ENCODE results near the gene PIGZ.

The PIGZ gene

GRCh38 chr3:196991581-196992460 is 23.2 kb upstream of the PIGZ start:
- Histone ChIP-seq H3K27ac (ENCODE audit: low read length) (no peak overlapping the region), H2AFZ (ENCODE audit: low read depth, low read length) (no peak overlapping the region), H3K27me3 (ENCODE audit: low read depth, low read length) (no peaks in the 10 kb centered on the region), H3K36me3 (replicated peaks; ENCODE audit: low read depth, low read length) (no peaks in the 10 kb centered on the region), H3K79me2 (ENCODE audit: low read length) (no peaks in the 10 kb centered on the region), H3K4me3 (ENCODE audit: low read length) (no peak overlapping the region), H3K9me3 (ENCODE audit: insufficient read depth, low read length) (no peaks in the 10 kb centered on the region), H3K9ac (ENCODE audit: low read length) (no peak overlapping the region), H4K20me1 (ENCODE audit: insufficient read depth, low read length) (no peaks in the 10 kb centered on the region), H3K4me2 (ENCODE audit: low read length) (no peak overlapping the region), H3K4me1 (ENCODE audit: low read length) (peaks cover 5% of the 10 kb centered on the region; the same call in 1 of the 2 replicates)
- no peak for TF ChIP-seq CTCF (IDR thresholded peaks at IDR 0.05; ENCODE audit: low read depth, low read length)
- TF ChIP-seq EZH2phosphoT487 (IDR thresholded peaks at IDR 0.05; ENCODE audit: low read depth): no peak

GRCh38 chr3:196990601-196991007 is 22.0 kb upstream of the PIGZ start:
- H3K36me3 ChIP-seq (replicated peaks; ENCODE audit: low read depth, low read length): no peaks in the 10 kb centered on the region
- H3K79me2 ChIP-seq (ENCODE audit: low read length): no peaks in the 10 kb centered on the region
- H3K4me3 ChIP-seq (ENCODE audit: low read length): no peak overlapping the region
- H3K9me3 ChIP-seq (ENCODE audit: insufficient read depth, low read length): no peaks in the 10 kb centered on the region
- H3K27ac ChIP-seq (ENCODE audit: low read length): no peak overlapping the region
- no peak overlapping the region for H3K4me2 ChIP-seq (ENCODE audit: low read length)
- H2AFZ ChIP-seq (ENCODE audit: low read depth, low read length): no peak overlapping the region
- H3K27me3 ChIP-seq (ENCODE audit: low read depth, low read length): no peaks in the 10 kb centered on the region
- no peak overlapping the region for H3K9ac ChIP-seq (ENCODE audit: low read length)
- peaks cover 5% of the 10 kb centered on the region; the same call in 1 of the 2 replicates for H3K4me1 ChIP-seq (ENCODE audit: low read length)
- H4K20me1 ChIP-seq (ENCODE audit: insufficient read depth, low read length): no peaks in the 10 kb centered on the region
- no peak for TF ChIP-seq CTCF (IDR thresholded peaks at IDR 0.05; ENCODE audit: low read depth, low read length)
- TF ChIP-seq EZH2phosphoT487 (IDR thresholded peaks at IDR 0.05; ENCODE audit: low read depth): no peak

GRCh38 chr3:196989721-196990262 is 21.2 kb upstream of the PIGZ start:
- no peaks in the 10 kb centered on the region for H3K36me3 ChIP-seq (replicated peaks; ENCODE audit: low read depth, low read length)
- no peak for TF ChIP-seq EZH2phosphoT487 (IDR thresholded peaks at IDR 0.05; ENCODE audit: low read depth)
- TF ChIP-seq CTCF (IDR thresholded peaks at IDR 0.05; ENCODE audit: low read depth, low read length): no peak
- H3K9me3 ChIP-seq (ENCODE audit: insufficient read depth, low read length): no peaks in the 10 kb centered on the region
- no peaks in the 10 kb centered on the region for H3K27me3 ChIP-seq (ENCODE audit: low read depth, low read length)
- H3K27ac ChIP-seq (ENCODE audit: low read length): no peak overlapping the region
- peaks cover 5% of the 10 kb centered on the region; the same call in 1 of the 2 replicates for H3K4me1 ChIP-seq (ENCODE audit: low read length)
- no peaks in the 10 kb centered on the region for H3K79me2 ChIP-seq (ENCODE audit: low read length)
- H4K20me1 ChIP-seq (ENCODE audit: insufficient read depth, low read length): no peaks in the 10 kb centered on the region
- H3K9ac ChIP-seq (ENCODE audit: low read length): no peak overlapping the region
- no peak overlapping the region for H3K4me3 ChIP-seq (ENCODE audit: low read length)
- H3K4me2 ChIP-seq (ENCODE audit: low read length): no peak overlapping the region
- H2AFZ ChIP-seq (ENCODE audit: low read depth, low read length): no peak overlapping the region

- Histone ChIP-seq H3K4me3 (ENCODE audit: low read length) (no peak overlapping the region), H3K79me2 (ENCODE audit: low read length) (no peaks in the 10 kb centered on the region), H3K36me3 (replicated peaks; ENCODE audit: low read depth, low read length) (peaks cover 2% of the 10 kb centered on the region), H3K27me3 (ENCODE audit: low read depth, low read length) (no peaks in the 10 kb centered on the region), H3K27ac (ENCODE audit: low read length) (no peak overlapping the region), H3K4me2 (ENCODE audit: low read length) (peak overlapping the region; percentile 28), H3K9me3 (ENCODE audit: insufficient read depth, low read length) (peaks cover 6% of the 10 kb centered on the region), H4K20me1 (ENCODE audit: insufficient read depth, low read length) (no peaks in the 10 kb centered on the region), H3K9ac (ENCODE audit: low read length) (no peak overlapping the region), H3K4me1 (ENCODE audit: low read length) (peaks cover 5% of the 10 kb centered on the region; the same call in 1 of the 2 replicates), H2AFZ (ENCODE audit: low read depth, low read length) (peak overlapping the region; percentile 51; the same call in 1 of the 2 replicates)
- TF ChIP-seq EZH2phosphoT487 (IDR thresholded peaks at IDR 0.05; ENCODE audit: low read depth) (no peak), CTCF (IDR thresholded peaks at IDR 0.05; ENCODE audit: low read depth, low read length) (peak; percentile 48)
Observed at GRCh38 chr3:196988241-196989029, 19.8 kb upstream of the PIGZ start.

All from OCI-LY3 (cell line).